ENCODE results near the gene CFD.
A peak's percentile ranks its signal among the peaks of the same experiment; 100 is the strongest.

The CFD gene

DNA sequence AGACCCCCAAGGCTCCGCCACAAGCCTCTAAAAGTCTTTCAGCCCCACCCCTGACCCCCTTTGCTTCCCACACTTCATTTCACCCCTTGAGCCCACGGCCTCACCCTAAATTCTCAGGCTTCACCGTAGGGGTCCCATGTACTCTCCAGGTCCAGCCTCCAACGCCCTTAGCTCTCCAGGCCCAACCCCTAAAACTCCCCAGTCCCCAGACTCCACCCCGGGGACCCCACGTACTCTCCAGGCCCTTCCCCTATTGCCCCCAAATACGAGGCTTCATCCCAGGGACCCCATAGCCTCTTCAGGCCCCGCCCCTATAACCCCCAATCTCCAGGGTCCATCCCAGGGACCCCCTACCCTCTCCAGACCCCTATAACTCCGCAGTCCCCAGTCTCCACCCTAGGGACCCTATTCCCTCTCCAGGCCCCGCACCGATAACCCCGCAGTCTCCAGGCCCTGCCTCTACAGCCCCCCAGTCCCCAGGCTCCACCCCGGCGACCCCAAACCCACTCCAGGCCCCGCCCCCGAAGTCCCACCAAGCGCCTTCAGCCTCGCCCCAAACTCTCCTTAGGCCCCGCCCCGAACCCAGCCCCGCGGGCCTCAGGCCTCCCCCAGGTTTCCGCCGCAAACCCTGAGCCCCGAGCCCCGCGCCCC is 32.9 kb downstream of the CFD start:
- no peak for DNase-seq

GRCh38 chr19:892894-893689 is 33.6 kb downstream of the CFD start, which contains the start of the genes MED16 and RNU6-9:
Gene MED16, minus strand, starts transcription at chr19:893187. Its CDS starts 2,056 bp downstream, at chr19:891131.
Gene RNU6-9, plus strand, starts transcription at chr19:893484.
- DNase-seq, result peak; percentile 94

DNA sequence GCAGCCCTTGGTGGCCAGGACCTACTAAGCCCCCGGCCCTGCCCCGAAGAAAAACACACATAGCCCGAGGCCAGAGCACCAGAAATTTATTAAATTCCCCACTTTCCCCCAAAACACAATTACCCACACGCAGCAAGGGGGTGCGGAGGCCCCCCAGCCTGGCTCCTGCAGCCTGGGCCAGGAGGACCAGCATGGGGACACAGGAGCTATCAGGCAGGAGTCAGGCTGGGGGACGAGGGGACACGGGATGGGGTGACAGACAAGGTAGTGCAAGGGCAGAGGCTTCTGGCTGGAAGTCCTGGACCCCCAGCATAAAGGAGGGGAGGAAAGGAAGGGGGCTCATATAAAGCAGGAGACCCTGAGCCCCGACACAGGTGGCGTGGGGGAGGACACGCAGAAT is 37.0 kb downstream of the CFD start:
- DNase-seq, result no peak

DNA sequence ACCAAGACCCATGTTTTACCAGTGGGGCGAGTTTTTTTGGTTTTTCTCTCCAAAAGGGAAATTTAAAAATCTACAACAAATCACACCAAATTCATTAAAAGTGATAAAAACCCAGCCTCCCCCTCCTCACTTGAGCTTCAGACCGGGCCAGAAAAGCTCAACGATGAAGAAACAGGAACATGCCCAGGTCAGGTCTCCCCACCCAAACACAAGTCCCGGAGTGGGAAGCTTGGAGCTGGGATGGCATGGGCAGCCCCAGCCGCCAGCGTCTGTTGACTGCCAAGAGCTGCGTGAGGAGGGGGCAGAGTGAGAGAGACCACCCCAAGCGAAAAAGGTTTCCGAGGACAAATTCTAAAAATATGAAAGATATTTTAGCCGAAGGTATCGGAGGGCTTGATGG is 37.5 kb downstream of the CFD start:
- DNase-seq, result no peak

- DNase-seq, result no peak
Observed at GRCh38 chr19:897442-898039, 38.1 kb downstream of the CFD start.

GRCh38 chr19:898663-899062 is 39.2 kb downstream of the CFD start:
- no peak for DNase-seq

DNA sequence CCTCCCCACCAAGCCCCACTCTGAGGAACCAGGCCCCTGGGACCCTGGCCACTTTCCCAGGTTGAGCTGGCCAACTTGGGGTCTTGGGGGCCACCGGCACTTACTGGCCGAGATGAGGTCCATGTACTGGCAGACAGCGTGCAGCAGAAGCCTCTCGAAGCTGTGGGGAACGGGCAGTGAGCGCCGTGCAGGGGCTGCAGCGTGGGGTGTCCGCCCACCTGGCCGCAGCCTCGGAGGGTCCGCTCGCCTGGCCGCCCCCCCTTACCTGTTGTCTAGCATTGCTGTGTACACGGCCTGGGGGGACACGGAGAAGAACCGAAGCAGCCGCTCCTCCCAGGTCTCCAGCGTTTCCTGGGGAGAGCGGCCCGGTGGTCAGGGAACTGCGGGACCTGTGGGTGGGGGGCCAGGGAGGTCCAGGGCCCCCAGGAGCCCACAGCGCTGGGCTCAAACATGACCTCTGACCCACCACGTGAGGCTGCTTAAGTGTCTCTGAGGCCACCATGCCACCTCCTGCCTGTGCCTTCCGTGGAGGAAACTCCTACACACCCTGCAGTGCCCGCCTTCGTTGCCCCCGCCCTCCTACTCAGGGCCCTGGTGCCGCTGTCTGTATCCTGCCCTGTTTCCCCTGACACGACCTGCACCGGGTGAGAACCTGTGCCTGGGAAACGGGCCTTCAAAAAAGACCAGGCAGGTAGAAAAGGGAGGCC is 40.0 kb downstream of the CFD start:
- DNase-seq, result no peak

DNA sequence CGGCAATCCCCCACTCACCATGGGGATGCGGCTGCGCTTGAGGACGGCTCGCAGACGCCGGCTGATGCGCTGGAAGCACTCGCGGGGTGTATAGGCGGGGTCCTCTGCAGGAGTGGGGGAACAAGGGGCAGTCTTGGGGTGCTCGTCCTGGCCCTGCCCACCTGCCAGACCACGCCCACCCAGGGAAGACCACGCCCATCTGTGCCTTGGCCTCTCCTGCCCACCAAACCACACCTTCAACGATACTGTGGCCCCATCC is 40.5 kb downstream of the CFD start:
- DNase-seq, result no peak

DNA sequence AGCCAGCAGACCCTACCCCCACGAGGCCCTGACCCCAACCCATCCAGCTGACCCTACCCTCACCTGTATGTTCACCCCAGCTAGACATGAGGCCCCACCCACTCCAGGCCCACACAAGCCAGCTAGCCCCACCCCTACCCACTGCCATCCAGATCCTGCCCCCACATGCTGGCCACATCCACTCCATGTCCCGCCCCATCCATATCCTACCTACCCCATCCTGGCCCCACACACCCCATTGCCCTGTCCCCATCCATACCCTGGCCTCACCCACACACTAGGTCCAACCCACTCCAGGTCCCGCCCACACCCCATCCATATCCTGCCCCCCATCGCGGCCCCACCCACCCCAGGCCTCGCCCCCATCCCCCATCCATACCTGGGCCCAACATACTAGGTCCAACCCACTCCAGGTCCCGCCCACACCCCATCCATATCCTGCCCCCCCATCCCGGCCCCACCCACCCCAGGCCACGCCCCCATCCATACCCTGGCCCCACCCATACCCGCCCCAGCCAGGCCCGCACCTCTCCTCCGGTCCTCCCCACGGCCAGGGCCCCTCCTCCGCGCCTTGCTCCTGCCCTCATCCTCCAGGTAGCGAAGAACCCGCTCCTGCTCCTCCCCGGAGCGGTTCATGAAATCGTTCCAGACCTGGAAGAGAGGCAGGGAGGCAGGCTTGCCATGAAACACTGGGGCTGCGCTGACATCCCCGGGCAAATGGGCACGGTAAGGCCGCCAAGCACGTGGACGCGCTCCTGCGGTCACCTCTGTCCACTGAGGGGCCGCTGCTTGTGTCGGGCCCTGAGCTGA is 41.0 kb downstream of the CFD start:
- no peak for DNase-seq

GRCh38 chr19:901216-902092 is 42.0 kb downstream of the CFD start:
- no peak for DNase-seq

DNA sequence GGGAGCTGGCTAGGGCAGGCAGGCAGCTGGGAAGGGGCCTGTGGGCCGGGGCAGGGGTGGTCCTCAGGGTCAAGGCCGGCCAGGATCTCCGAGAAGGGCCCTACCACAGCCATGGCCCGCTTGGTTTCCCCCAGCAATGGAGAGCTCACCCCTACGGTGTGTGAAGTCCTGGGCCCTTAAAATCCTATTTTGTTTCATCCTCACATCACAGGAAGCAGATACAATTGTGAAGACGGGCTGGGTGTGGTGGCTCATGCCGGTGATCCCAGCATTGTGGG is 42.6 kb downstream of the CFD start:
- DNase-seq, result no peak

GRCh38 chr19:902446-903226 is 43.2 kb downstream of the CFD start:
- no peak for DNase-seq

DNA sequence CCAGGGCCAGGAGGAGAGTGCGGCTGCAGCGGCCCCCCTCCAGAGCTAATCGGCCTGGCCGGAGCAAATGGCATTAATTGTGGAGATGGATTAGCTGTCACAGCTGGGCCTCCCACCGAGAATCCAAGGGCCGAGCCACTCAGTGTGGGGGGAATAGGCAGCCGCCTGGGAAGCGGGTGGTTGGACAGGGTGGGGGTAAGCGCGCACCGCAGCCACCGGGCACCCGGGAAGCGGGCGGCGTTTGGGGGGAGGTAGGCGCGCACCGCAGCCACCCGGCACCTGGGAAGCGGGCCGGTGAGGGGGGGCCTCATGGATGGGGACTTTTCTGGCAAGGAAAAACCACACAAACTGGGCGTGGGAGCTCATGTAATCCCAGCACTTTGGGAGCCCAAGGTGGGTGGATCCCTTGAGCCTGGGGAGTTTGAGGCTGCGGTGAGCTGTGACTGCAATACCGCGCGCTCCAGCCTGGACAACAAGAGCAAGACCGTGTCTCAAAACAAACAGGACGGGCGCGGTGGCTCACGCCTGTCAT is 43.9 kb downstream of the CFD start:
- DNase-seq, result no peak

DNA sequence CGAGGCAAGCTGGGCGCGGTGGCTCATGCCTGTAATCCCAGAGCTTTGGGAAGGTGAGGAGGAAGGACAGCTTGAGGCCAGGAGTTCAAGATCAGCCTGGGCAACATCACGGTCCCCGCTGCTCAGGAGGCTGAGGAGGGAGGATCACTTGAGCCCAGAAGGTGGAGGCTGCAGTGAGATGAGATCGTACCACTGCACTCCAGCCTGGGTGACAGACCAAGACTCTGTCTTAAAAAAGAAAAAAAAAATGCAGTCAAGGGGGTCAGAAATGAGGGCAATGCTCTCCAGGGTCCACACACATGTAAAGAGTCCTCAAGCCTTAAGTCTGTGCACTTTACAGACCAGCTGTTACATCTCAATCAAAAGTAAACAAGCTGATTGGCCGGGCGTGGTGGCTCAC is 45.1 kb downstream of the CFD start:
- DNase-seq, result no peak

DNA sequence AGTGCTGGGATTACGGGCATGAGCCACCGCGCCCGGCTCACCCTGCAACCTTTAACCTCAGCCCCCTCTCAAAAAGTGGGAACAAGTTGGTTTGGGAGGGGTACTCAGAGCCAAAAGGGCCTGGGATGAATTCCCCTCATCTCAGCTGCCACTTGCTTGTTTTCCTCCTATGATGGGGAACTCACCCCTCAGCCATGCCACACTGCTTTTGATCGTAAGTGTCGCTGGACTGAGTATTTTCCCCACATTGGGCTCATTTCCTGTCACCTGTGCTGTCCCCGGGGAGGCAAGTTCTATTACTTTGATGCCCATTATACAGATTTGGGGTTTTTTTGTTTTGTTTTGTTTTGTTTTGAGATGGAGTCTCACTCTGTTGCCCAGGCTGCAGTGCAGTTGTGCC is 47.0 kb downstream of the CFD start:
- no peak for DNase-seq

DNA sequence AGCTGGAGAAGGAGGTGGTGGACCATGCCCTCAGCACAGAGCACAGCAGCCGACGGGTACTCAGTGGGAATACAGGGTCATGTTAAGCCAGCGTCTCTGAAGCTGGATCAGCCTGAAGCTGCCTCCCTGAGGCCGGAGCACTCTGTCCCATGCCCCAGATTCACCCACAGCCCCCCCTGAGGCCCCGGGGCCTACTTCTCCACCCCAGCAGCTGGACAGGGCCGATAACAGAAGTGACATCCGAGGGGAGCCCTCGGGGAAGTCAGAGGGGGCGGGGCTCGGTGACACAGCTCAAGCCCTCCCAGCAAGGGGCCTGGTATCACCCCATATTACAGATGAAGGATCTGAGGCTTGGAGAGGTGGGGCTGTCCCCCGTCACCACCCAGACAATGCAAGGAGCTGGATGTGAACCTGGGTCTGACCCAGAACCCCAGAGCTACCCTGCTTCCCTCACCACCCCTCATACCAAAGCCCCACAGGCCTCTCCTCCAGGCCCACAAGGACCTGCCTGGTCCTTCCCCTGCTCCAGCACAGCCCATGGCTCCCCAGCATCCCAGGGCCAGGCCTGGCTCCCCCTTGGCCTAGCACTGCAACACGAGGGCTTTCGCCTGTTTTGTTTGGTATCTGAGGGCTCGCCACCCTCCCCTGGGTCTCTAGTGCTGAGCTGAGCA is 47.9 kb downstream of the CFD start:
- DNase-seq, result no peak

DNA sequence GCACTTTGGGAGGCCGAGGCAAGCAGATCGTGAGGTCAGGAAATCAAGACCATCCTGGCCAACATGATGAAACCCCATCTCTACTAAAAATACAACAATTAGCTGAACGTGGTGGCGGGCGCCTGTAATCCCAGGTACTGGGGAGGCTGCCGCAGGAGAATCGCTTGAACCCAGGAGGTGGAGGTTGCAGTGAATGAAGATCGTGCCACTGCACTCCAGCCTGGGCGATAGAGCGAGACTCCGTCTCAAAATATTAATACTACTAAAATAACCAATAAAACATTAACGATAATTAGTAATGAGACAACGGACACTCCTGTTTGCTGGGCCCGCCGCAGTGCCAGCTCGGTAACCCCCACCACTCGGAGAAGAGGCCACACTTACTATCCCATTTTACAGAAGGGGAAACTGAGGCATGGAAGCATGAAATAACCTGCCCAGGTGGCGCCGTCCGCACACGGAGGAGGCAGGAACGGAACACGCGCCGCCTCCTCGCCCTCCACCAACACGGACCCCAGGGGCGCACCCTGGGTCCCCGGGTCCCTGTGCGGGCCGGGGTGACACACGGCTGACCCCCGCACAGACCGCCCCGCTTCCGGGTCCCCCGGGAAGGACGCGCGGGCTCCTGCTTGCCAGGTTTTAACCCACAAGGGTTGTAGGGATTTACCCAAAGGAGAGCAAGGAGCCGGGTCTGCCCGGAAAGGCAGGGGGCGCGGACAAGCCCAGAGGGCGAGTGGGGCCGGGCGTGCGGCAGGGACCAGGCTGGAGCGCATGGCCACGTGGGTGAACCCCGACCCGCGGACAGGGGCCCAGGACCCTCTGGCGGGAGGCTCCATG is 52.0 kb downstream of the CFD start:
- no peak for DNase-seq

GRCh38 chr19:912181-913079 is 53.0 kb downstream of the CFD start:
- DNase-seq, result no peak

Data from EL (cell line).